ENCODE results near the gene BLID. TPM values are rescaled to one million over a fixed set of nuclear protein-coding genes. Genes with fewer than 3 reads are reported as not detected.

BLID gene
- total RNA-seq, 2 experiments from 2014 or later: not detected

GRCh38 chr11:122105044-122105758 lies 10.8 kb downstream of the BLID start:
- no peaks in the 10 kb centered on the region for H4K20me1 ChIP-seq (ENCODE audit: insufficient read depth, low read length)
- H3K9me3 ChIP-seq (ENCODE audit: low read length): no peaks in the 10 kb centered on the region
- no peak overlapping the region for H3K4me2 ChIP-seq (ENCODE audit: low read length)
- H2AFZ ChIP-seq (ENCODE audit: low read length): no peak overlapping the region
- ChIA-PET POLR2A (no interaction called here), CTCF (ENCODE audit: unreplicated experiment) (no interaction called here)
- BruUV-seq (replicated peaks): no TSS peak
- no peaks in the 10 kb centered on the region for H3K4me1 ChIP-seq (ENCODE audit: insufficient read depth, low read length, poor library complexity, severe bottlenecking)
- no peak overlapping the region for H3K4me3 ChIP-seq (ENCODE audit: low read depth, low read length, poor library complexity, severe bottlenecking)
- H3K36me3 ChIP-seq (ENCODE audit: insufficient read depth, low read length): no peaks in the 10 kb centered on the region
- no peak for DNase-seq (ENCODE audit: low spot score)
- no peak overlapping the region for H3K27ac ChIP-seq (ENCODE audit: low read depth, low read length, poor library complexity, severe bottlenecking)
- intact Hi-C loops (cut with micrococcal nuclease; ENCODE audit: unreplicated experiment): no loop called here
- no peaks in the 10 kb centered on the region for H3K79me2 ChIP-seq (ENCODE audit: insufficient read depth, low read depth, low read length)
- no peaks in the 10 kb centered on the region for H3K9me2 ChIP-seq (ENCODE audit: insufficient read depth, low read length)
- TF ChIP-seq CTCF (conservative IDR thresholded peaks at IDR 0.05; ENCODE audit: low read length): no peak

GRCh38 chr11:122104341-122104740 lies 11.7 kb downstream of the BLID start:
- Histone ChIP-seq H3K9me2 (ENCODE audit: insufficient read depth, low read length) (no peaks in the 10 kb centered on the region), H3K4me3 (ENCODE audit: low read depth, low read length, poor library complexity, severe bottlenecking) (no peak overlapping the region), H3K36me3 (ENCODE audit: insufficient read depth, low read length) (no peaks in the 10 kb centered on the region), H3K27ac (ENCODE audit: low read depth, low read length, poor library complexity, severe bottlenecking) (no peak overlapping the region), H2AFZ (ENCODE audit: low read length) (no peak overlapping the region), H4K20me1 (ENCODE audit: insufficient read depth, low read length) (no peaks in the 10 kb centered on the region), H3K4me2 (ENCODE audit: low read length) (no peak overlapping the region), H3K9me3 (ENCODE audit: low read length) (no peaks in the 10 kb centered on the region), H3K79me2 (ENCODE audit: insufficient read depth, low read depth, low read length) (no peaks in the 10 kb centered on the region), H3K4me1 (ENCODE audit: insufficient read depth, low read length, poor library complexity, severe bottlenecking) (no peaks in the 10 kb centered on the region)
- intact Hi-C loops (cut with micrococcal nuclease; ENCODE audit: unreplicated experiment): no loop called here
- ChIA-PET CTCF (ENCODE audit: unreplicated experiment) (no interaction called here), POLR2A (interaction anchor here (0.7 kb wide), 1 partner anchor 11 kb away, joined by 3 read pairs; no protein-coding TSS in a partner anchor)
- no peak for DNase-seq (ENCODE audit: low spot score)
- BruUV-seq (replicated peaks): no TSS peak
- TF ChIP-seq EZH2phosphoT487 (IDR thresholded peaks at IDR 0.05; ENCODE audit: borderline replicate concordance, low read depth, low read length) (no peak), CTCF (conservative IDR thresholded peaks at IDR 0.05; ENCODE audit: low read length) (no peak)

- Histone ChIP-seq H2AFZ (ENCODE audit: low read length) (no peak overlapping the region), H3K36me3 (ENCODE audit: insufficient read depth, low read length) (no peaks in the 10 kb centered on the region), H4K20me1 (ENCODE audit: insufficient read depth, low read length) (no peaks in the 10 kb centered on the region), H3K4me2 (ENCODE audit: low read length) (no peak overlapping the region), H3K9me2 (ENCODE audit: insufficient read depth, low read length) (no peaks in the 10 kb centered on the region), H3K4me1 (ENCODE audit: insufficient read depth, low read length, poor library complexity, severe bottlenecking) (no peaks in the 10 kb centered on the region), H3K9me3 (ENCODE audit: low read length) (no peaks in the 10 kb centered on the region), H3K79me2 (ENCODE audit: insufficient read depth, low read depth, low read length) (no peaks in the 10 kb centered on the region), H3K27ac (ENCODE audit: low read depth, low read length, poor library complexity, severe bottlenecking) (no peak overlapping the region), H3K4me3 (ENCODE audit: low read depth, low read length, poor library complexity, severe bottlenecking) (no peak overlapping the region)
- BruUV-seq (replicated peaks): no TSS peak
- intact Hi-C loops (cut with micrococcal nuclease; ENCODE audit: unreplicated experiment): no loop called here
- no peak for DNase-seq (ENCODE audit: low spot score)
- CTCF ChIA-PET (ENCODE audit: unreplicated experiment): no interaction called here
- TF ChIP-seq EZH2phosphoT487 (IDR thresholded peaks at IDR 0.05; ENCODE audit: borderline replicate concordance, low read depth, low read length) (no peak), CTCF (conservative IDR thresholded peaks at IDR 0.05; ENCODE audit: low read length) (no peak)
- POLR2A ChIA-PET: interaction anchor here (0.7 kb wide), 1 partner anchor 10 kb away, joined by 3 read pairs; no protein-coding TSS in a partner anchor
These were observed 12.3 kb downstream of the BLID start for GRCh38 chr11:122103726-122104125.
